Liver (tissue), 3 donors: ENCODE measurements around the gene SRPRB.

ENCODE experiments used
- ATF3 ChIP-seq: IDR thresholded peaks from 2 replicates; pipeline ENCODE4 v1.6.1; 2016; ENCODE audit warnings: antibody characterized with exemption
- CTCF ChIP-seq: fragments of 150-350 bp; IDR thresholded peaks from 2 replicates; pipeline ENCODE4 v1.5.1; 2017; ENCODE audit warnings: improper control_type of control experiment, low read depth, low read length; ENCODE audit not compliant: missing input control
- EGR1 ChIP-seq, 2 donors: IDR thresholded peaks; 2 replicates each; pipeline ENCODE4 v1.6.1; 2016 to 2018; ENCODE audit warnings: antibody characterized with exemption in 2 of 2, low read depth in 2 of 2
- JUND ChIP-seq, 2 donors: IDR thresholded peaks; 2 replicates each; pipeline ENCODE4 v1.6.1; 2016; ENCODE audit warnings: antibody characterized with exemption in 2 of 2
- MAX ChIP-seq: IDR thresholded peaks from 2 replicates; pipeline ENCODE4 v1.6.1; 2016; ENCODE audit warnings: antibody characterized with exemption
- NR2F2 ChIP-seq: IDR thresholded peaks from 2 replicates; pipeline ENCODE4 v1.6.1; 2016; ENCODE audit warnings: antibody characterized with exemption
- RAD21 ChIP-seq, 2 donors: IDR thresholded peaks; 2 replicates each; pipeline ENCODE4 v1.6.1; 2016; ENCODE audit warnings: antibody characterized with exemption in 2 of 2, mild to moderate bottlenecking in 2 of 2
- REST ChIP-seq: IDR thresholded peaks from 2 replicates; pipeline ENCODE4 v1.6.1; 2016; ENCODE audit warnings: antibody characterized with exemption, mild to moderate bottlenecking
- TAF1 ChIP-seq: conservative IDR thresholded peaks from 2 replicates; pipeline ENCODE4 v1.6.1; 2016; ENCODE audit warnings: antibody characterized with exemption, mild to moderate bottlenecking
- YY1 ChIP-seq: IDR thresholded peaks from 2 replicates; pipeline ENCODE4 v1.6.1; 2016; ENCODE audit warnings: antibody characterized with exemption, mild to moderate bottlenecking
- donor health status: healthy.
- donor health status: healthy.

GRCh38 chr3:133797396-133798105, 8.1 kb upstream of the SRPRB start:
- TF ChIP-seq CTCF = no peak
- TF ChIP-seq YY1 = no peak
- no peak for TF ChIP-seq MAX
- TF ChIP-seq RAD21 (IDR thresholded peaks at IDR 0.05) = no peak
- no peak for TF ChIP-seq TAF1
- no peak for TF ChIP-seq REST
- TF ChIP-seq JUND (IDR thresholded peaks at IDR 0.05) = no peak
- no peak for TF ChIP-seq ATF3
- TF ChIP-seq EGR1 (IDR thresholded peaks at IDR 0.05; ENCODE audit: low read depth in 2 of 2) = no peak
- no peak for TF ChIP-seq NR2F2
